ENCODE results near the gene ITGA6.

GRCh38 chr2:172496160-172496608 lies 68.8 kb downstream of the ITGA6 start:
- TF ChIP-seq POLR2AphosphoS5 (IDR thresholded peaks at IDR 0.05; ENCODE audit: low read depth, low read length) (no peak), POLR2A (IDR thresholded peaks at IDR 0.05; ENCODE audit: low read depth, low read length) (no peak), TAF1 (IDR thresholded peaks at IDR 0.05; ENCODE audit: low read depth, low read length) (no peak), POU2F2 (IDR thresholded peaks at IDR 0.05; ENCODE audit: low read depth, low read length) (no peak), SPI1 (IDR thresholded peaks at IDR 0.05; ENCODE audit: low read depth, low read length) (no peak), PAX5 (IDR thresholded peaks at IDR 0.05; ENCODE audit: insufficient read depth, low read length, severe bottlenecking) (no peak)
